PC-9 (cell line): ENCODE data around the gene SLCO2A1. TPM values are rescaled to one million over a fixed set of nuclear protein-coding genes. Genes with fewer than 3 reads are reported as not detected.

Experiments used
- BruUV-seq: library from RNA; stranded (reverse); fragments of 400-500 nt; replicated peaks from 2 replicates; lab custom pipeline; 2021; lab: Mats Ljungman, UMichigan
- CTCF ChIA-PET: fragments of 300-600 bp; sonication (Branson Sonifier 250); formaldehyde crosslinking; loops from one replicate; lab custom pipeline; 2022; ENCODE audit warnings: antibody characterized with exemption; lab: Charles Lee
- POLR2A ChIA-PET: fragments of 300-600 bp; sonication (Branson Sonifier 250); formaldehyde crosslinking; loops from one replicate; lab custom pipeline; 2022; ENCODE audit warnings: antibody characterized with exemption; ENCODE audit not compliant: unreplicated experiment; lab: Charles Lee
- DNase-seq, 2 experiments: peaks; one replicate each; pipeline versions ENCODE4 v3.0.0 to v3.0.0-alpha.2; 2015 to 2022; ENCODE audit warnings: mixed read lengths in 1 of 2
- H2AFZ ChIP-seq: fragments of 200-600 bp; sonication (generic); 2 replicates; pipeline ENCODE4 v1.8.1; 2017; ENCODE audit warnings: antibody characterized with exemption
- H3F3A ChIP-seq: fragments of 200-600 bp; sonication (generic); 2 replicates; pipeline ENCODE4 v1.8.1; 2017; ENCODE audit warnings: antibody characterized with exemption, mild to moderate bottlenecking, low read depth; ENCODE audit not compliant: insufficient read depth
- H3K27ac ChIP-seq: fragments of 200-600 bp; sonication (generic); 2 replicates; pipeline ENCODE4 v1.6.1; 2016; ENCODE audit warnings: mixed run types
- H3K27me3 ChIP-seq: fragments of 200-600 bp; sonication (generic); 2 replicates; pipeline ENCODE4 v1.6.1; 2016; ENCODE audit warnings: low read depth, mixed run types; ENCODE audit not compliant: insufficient read depth
- H3K36me3 ChIP-seq: fragments of 200-600 bp; sonication (generic); 2 replicates; pipeline ENCODE4 v1.6.1; 2016; ENCODE audit warnings: low read depth, mixed run types
- H3K4me1 ChIP-seq: fragments of 200-600 bp; sonication (generic); replicated peaks from 2 replicates; pipeline ENCODE4 v1.6.1; 2016; ENCODE audit warnings: mixed run types; ENCODE audit not compliant: insufficient read depth
- H3K4me2 ChIP-seq: fragments of 200-600 bp; sonication (generic); 2 replicates; pipeline ENCODE4 v1.6.1; 2017; ENCODE audit warnings: mixed run types
- H3K4me3 ChIP-seq: fragments of 200-600 bp; sonication (generic); 2 replicates; pipeline ENCODE4 v1.6.1; 2016; ENCODE audit warnings: mixed run types
- H3K79me2 ChIP-seq: fragments of 200-600 bp; sonication (generic); 2 replicates; pipeline ENCODE4 v1.6.1; 2017; ENCODE audit warnings: low read depth, mixed run types
- H3K9me2 ChIP-seq: fragments of 200-600 bp; sonication (generic); 2 replicates; pipeline ENCODE4 v1.8.1; 2017; ENCODE audit warnings: mild to moderate bottlenecking; ENCODE audit not compliant: insufficient read depth
- H3K9me3 ChIP-seq: fragments of 200-600 bp; sonication (generic); 2 replicates; pipeline ENCODE4 v1.8.1; 2016; ENCODE audit warnings: low read depth; ENCODE audit not compliant: insufficient read depth
- H4K20me1 ChIP-seq: fragments of 200-600 bp; sonication (generic); 2 replicates; pipeline ENCODE4 v1.8.1; 2017; ENCODE audit not compliant: insufficient read depth
- EZH2 ChIP-seq: fragments of 200-600 bp; sonication (generic); IDR thresholded peaks from 2 replicates; pipeline ENCODE4 v1.8.0; 2017; ENCODE audit warnings: antibody characterized with exemption, low read depth
- intact Hi-C: fragments of 100-400 bp; cut with micrococcal nuclease; formaldehyde crosslinking; loops from one replicate; pipeline ENCODE4 v1.10.0; 2022; ENCODE audit not compliant: unreplicated experiment
- total RNA-seq: library from RNA; stranded (reverse); gene quantifications from 2 replicates; pipeline ENCODE4 v1.2.3, GENCODE V29; 2021
- TF ChIP-seq, protein P1 (sequence below): fragments of 200-600 bp; sonication (generic); conservative IDR thresholded peaks from 2 replicates; pipeline ENCODE4 v1.6.1; 2017; ENCODE audit warnings: mixed run types, antibody characterized with exemption, mild to moderate bottlenecking, moderate library complexity

The SLCO2A1 gene
- total RNA-seq, 1 experiment from 2014 or later = 0.44 TPM

- no peak overlapping the region for H2AFZ ChIP-seq
- ChIA-PET POLR2A (no interaction called here), CTCF (no interaction called here)
- intact Hi-C loops = loop anchor here (10.0 kb wide), 1 partner anchor 1191 kb away; no protein-coding TSS in a partner anchor
- H3K79me2 ChIP-seq = no peaks in the 10 kb centered on the region
- H3K9me3 ChIP-seq = no peaks in the 10 kb centered on the region
- 0 out of 2 replicates have a peak, but pooled peaks cover 2% of the 10 kb centered on the region for H3K9me2 ChIP-seq
- no peak overlapping the region for H3K4me2 ChIP-seq
- TF ChIP-seq, protein P1, sequence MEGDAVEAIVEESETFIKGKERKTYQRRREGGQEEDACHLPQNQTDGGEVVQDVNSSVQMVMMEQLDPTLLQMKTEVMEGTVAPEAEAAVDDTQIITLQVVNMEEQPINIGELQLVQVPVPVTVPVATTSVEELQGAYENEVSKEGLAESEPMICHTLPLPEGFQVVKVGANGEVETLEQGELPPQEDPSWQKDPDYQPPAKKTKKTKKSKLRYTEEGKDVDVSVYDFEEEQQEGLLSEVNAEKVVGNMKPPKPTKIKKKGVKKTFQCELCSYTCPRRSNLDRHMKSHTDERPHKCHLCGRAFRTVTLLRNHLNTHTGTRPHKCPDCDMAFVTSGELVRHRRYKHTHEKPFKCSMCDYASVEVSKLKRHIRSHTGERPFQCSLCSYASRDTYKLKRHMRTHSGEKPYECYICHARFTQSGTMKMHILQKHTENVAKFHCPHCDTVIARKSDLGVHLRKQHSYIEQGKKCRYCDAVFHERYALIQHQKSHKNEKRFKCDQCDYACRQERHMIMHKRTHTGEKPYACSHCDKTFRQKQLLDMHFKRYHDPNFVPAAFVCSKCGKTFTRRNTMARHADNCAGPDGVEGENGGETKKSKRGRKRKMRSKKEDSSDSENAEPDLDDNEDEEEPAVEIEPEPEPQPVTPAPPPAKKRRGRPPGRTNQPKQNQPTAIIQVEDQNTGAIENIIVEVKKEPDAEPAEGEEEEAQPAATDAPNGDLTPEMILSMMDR = no peak
- TF ChIP-seq EZH2 = no peak
- 0 out of 2 replicates have a peak, but pooled peaks cover 5% of the 10 kb centered on the region for H3K27me3 ChIP-seq
- no peaks in the 10 kb centered on the region for H3F3A ChIP-seq
- no peaks in the 10 kb centered on the region for H3K36me3 ChIP-seq
- no peak overlapping the region for H3K27ac ChIP-seq
- H3K4me3 ChIP-seq = no peak overlapping the region
- H4K20me1 ChIP-seq = no peaks in the 10 kb centered on the region
- H3K4me1 ChIP-seq = no peaks in the 10 kb centered on the region
- DNase-seq = no peak
- no TSS peak for BruUV-seq
Measured at GRCh38 chr3:133925960-133926735, 103.6 kb downstream of the SLCO2A1 start.

- H3K4me1 ChIP-seq = no peaks in the 10 kb centered on the region
- 0 out of 2 replicates have a peak, but pooled peaks cover 4% of the 10 kb centered on the region for H3K9me2 ChIP-seq
- DNase-seq = no peak
- H3K4me3 ChIP-seq = no peak overlapping the region
- ChIA-PET CTCF (no interaction called here), POLR2A (no interaction called here)
- H3F3A ChIP-seq = no peaks in the 10 kb centered on the region
- BruUV-seq = no TSS peak
- H3K9me3 ChIP-seq = no peaks in the 10 kb centered on the region
- H4K20me1 ChIP-seq = no peaks in the 10 kb centered on the region
- no peak overlapping the region for H2AFZ ChIP-seq
- no peaks in the 10 kb centered on the region for H3K79me2 ChIP-seq
- no peak overlapping the region for H3K27ac ChIP-seq
- no peaks in the 10 kb centered on the region for H3K36me3 ChIP-seq
- 0 out of 2 replicates have a peak, but pooled peaks cover 5% of the 10 kb centered on the region for H3K27me3 ChIP-seq
- intact Hi-C loops = loop anchor here (10.0 kb wide), 1 partner anchor 1189 kb away; no protein-coding TSS in a partner anchor
- no peak for TF ChIP-seq EZH2
- TF ChIP-seq, protein P1 = no peak
- H3K4me2 ChIP-seq = no peak overlapping the region
Measured at GRCh38 chr3:133924041-133924440, 105.7 kb downstream of the SLCO2A1 start.

DNA sequence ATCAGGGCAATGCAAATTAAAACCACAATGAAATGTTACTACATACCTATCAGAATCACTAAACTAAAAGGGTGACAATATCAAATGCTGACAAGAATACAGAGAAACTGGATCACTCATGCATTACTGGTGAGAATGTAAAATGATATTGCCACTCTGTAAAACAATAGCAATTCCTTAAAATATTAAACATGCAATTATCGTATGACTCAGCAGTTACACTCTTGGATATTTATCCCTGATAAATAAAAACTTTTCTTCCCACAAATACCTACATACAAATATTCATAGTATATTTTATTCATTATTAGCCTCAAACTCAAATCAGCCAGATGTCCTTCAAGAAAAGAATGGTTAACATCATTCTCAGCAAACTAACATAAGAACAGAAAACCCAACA lies 108.1 kb downstream of the SLCO2A1 start:
- Histone ChIP-seq H4K20me1 (no peaks in the 10 kb centered on the region), H2AFZ (no peak overlapping the region), H3F3A (no peaks in the 10 kb centered on the region), H3K9me3 (no peaks in the 10 kb centered on the region), H3K4me1 (no peaks in the 10 kb centered on the region), H3K79me2 (no peaks in the 10 kb centered on the region), H3K4me3 (no peak overlapping the region), H3K4me2 (no peak overlapping the region), H3K27me3 (0 out of 2 replicates have a peak, but pooled peaks cover 10% of the 10 kb centered on the region), H3K9me2 (0 out of 2 replicates have a peak, but pooled peaks cover 4% of the 10 kb centered on the region), H3K36me3 (0 out of 2 replicates have a peak, but pooled peaks cover 4% of the 10 kb centered on the region), H3K27ac (no peak overlapping the region)
- intact Hi-C loops = loop anchor here (10.0 kb wide), 1 partner anchor 1187 kb away; no protein-coding TSS in a partner anchor
- no TSS peak for BruUV-seq
- no peak for DNase-seq
- CTCF ChIA-PET = no interaction called here
- POLR2A ChIA-PET = no interaction called here
- TF ChIP-seq, protein P1 = no peak
- TF ChIP-seq EZH2 = no peak
